A549 (cell line): Measurements from ENCODE around the gene GPR37L1.

ENCODE experiments used
- CBX8 ChIP-seq: fragments of 200-600 bp; sonication (generic); IDR thresholded peaks from 2 replicates; pipeline ENCODE4 v1.6.1; 2016
- EP300 ChIP-seq, 2 experiments: fragments of >200 bp; sonication (Bioruptor Twin); formaldehyde crosslinking; IDR thresholded peaks; 2 replicates in 1 of 2; 3 replicates in 1 of 2; pipeline ENCODE4 v1.6.1; 2016 to 2017
- KDM1A ChIP-seq: fragments of 200-600 bp; sonication (generic); IDR thresholded peaks from 2 replicates; pipeline ENCODE4 v1.6.1; 2016; ENCODE audit warnings: low read depth, mild to moderate bottlenecking
- SREBF2 ChIP-seq: fragments of 450-650 bp; IDR thresholded peaks from 2 replicates; pipeline ENCODE4 v1.6.1; 2014; ENCODE audit warnings: mild to moderate bottlenecking, moderate library complexity
- TF ChIP-seq, protein P1 (sequence below): fragments of >200 bp; sonication (Bioruptor Twin); formaldehyde crosslinking; IDR thresholded peaks from 3 replicates; pipeline ENCODE4 v1.5.1; 2016

DNA sequence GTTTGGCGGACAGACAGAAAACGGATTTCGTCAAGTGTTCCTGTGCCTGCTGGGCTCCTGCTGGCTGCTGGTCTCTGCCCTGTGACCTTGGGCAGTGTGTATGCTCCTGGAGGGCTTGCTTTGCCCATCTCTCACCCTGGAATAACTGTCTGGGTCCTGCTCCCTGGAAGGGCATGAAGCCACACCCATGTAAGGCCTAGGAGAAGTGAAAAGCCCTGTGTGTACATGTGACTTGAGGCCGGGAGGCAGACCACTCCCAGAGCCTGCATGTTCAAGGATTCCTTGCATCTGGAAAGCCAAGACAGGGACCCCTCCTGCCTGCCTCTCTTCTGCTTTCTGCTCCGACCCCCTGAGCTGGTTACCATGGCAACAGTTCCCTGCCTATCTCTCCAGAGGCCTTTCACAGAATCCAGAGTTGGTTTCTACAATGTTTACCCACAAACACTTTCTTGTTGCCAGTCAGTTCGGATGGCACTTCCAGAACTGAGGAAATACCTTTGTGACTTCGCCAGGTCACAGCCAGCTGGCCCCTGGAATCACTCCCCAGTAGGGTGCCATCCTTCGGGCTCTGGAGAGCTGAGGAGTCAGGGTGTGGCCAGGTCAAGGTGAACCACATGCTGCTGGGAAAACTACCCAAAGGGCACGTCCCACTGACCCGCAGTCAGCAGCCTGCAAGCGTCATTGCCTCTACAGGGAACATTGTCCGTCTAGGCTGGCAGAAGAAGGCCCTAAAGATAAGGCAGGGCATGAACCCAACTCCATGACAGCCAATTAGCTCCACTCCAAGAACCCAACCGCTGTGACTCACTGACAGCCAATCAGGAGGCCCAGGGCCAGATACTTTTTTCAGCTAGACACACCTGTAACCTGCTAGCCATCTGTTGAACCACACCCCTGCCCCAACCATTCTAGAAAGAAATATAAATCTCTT, 14.7 kb upstream of the GPR37L1 start:
- TF ChIP-seq, protein P1, sequence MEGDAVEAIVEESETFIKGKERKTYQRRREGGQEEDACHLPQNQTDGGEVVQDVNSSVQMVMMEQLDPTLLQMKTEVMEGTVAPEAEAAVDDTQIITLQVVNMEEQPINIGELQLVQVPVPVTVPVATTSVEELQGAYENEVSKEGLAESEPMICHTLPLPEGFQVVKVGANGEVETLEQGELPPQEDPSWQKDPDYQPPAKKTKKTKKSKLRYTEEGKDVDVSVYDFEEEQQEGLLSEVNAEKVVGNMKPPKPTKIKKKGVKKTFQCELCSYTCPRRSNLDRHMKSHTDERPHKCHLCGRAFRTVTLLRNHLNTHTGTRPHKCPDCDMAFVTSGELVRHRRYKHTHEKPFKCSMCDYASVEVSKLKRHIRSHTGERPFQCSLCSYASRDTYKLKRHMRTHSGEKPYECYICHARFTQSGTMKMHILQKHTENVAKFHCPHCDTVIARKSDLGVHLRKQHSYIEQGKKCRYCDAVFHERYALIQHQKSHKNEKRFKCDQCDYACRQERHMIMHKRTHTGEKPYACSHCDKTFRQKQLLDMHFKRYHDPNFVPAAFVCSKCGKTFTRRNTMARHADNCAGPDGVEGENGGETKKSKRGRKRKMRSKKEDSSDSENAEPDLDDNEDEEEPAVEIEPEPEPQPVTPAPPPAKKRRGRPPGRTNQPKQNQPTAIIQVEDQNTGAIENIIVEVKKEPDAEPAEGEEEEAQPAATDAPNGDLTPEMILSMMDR: no peak
- no peak for TF ChIP-seq KDM1A
- no peak for TF ChIP-seq CBX8
- no peak for TF ChIP-seq EP300 (IDR thresholded peaks at IDR 0.05)
- no peak for TF ChIP-seq SREBF2
